ENCODE results near the gene DNAJC3. TPM values are rescaled to one million over a fixed set of nuclear protein-coding genes. Genes with fewer than 3 reads are reported as not detected.
A peak's percentile ranks its signal among the peaks of the same experiment; 100 is the strongest.

DNAJC3 gene
- total RNA-seq, 1 experiment from 2014 or later: 25.7 TPM

GRCh38 chr13:95698047-95698749 is 21.3 kb downstream of the DNAJC3 start:
- no peaks in the 10 kb centered on the region for H3K36me3 ChIP-seq (ENCODE audit: control insufficient read depth, insufficient read depth, low read length)
- in situ Hi-C loops (cut with HindIII; ENCODE audit: low pct_unique_long_range_greater_than_20kb, low sequenced_read_pairs) (no loop called here), intact Hi-C loops (cut with micrococcal nuclease; ENCODE audit: unreplicated experiment) (no loop called here)
- POLR2A ChIA-PET: no interaction called here
- CTCF ChIA-PET: no interaction called here
- H3K9me3 ChIP-seq (ENCODE audit: control insufficient read depth, insufficient read depth, low read depth, low read length): no peaks in the 10 kb centered on the region
- TF ChIP-seq SIN3A (IDR thresholded peaks at IDR 0.05; ENCODE audit: borderline replicate concordance, insufficient read depth, low read depth, low read length) (no peak), CTCF (IDR thresholded peaks at IDR 0.05) (peak; percentile 29; the same call in 1 of the 2 replicates)
- H3K27ac ChIP-seq (ENCODE audit: low read length): no peak overlapping the region
- no peak overlapping the region for H3K4me3 ChIP-seq (ENCODE audit: low read depth in 2 of 2, low read length in 2 of 2)
- no peaks in the 10 kb centered on the region for H3K27me3 ChIP-seq (ENCODE audit: control insufficient read depth, insufficient read depth, low read length)
- H3K4me1 ChIP-seq (ENCODE audit: control insufficient read depth, insufficient read depth, low read length): peaks cover 4% of the 10 kb centered on the region; the same call in 1 of the 2 replicates
- DNase-seq (ENCODE audit: low read depth, low spot score): no peak
- no TSS peak for BruUV-seq (replicated peaks)
- ATAC-seq: 0 out of 2 replicates have a peak, but pooled peaks have one; percentile 38

GRCh38 chr13:95703576-95703975 is 26.6 kb downstream of the DNAJC3 start:
- Histone ChIP-seq H3K4me3 (ENCODE audit: low read depth in 2 of 2, low read length in 2 of 2) (no peak overlapping the region), H3K4me1 (ENCODE audit: control insufficient read depth, insufficient read depth, low read length) (no peaks in the 10 kb centered on the region; the same call in 1 of the 2 replicates), H3K27ac (ENCODE audit: low read length) (no peak overlapping the region), H3K36me3 (ENCODE audit: control insufficient read depth, insufficient read depth, low read length) (no peaks in the 10 kb centered on the region), H3K9me3 (ENCODE audit: control insufficient read depth, insufficient read depth, low read depth, low read length) (no peaks in the 10 kb centered on the region), H3K27me3 (ENCODE audit: control insufficient read depth, insufficient read depth, low read length) (no peaks in the 10 kb centered on the region)
- POLR2A ChIA-PET: no interaction called here
- ATAC-seq (no peak), DNase-seq (ENCODE audit: low read depth, low spot score) (no peak)
- intact Hi-C loops (cut with micrococcal nuclease; ENCODE audit: unreplicated experiment): no loop called here
- CTCF ChIA-PET: interaction anchor here (0.7 kb wide), 1 partner anchor 279 kb away, joined by 4 read pairs; no protein-coding TSS in a partner anchor
- no peak for TF ChIP-seq SIN3A (IDR thresholded peaks at IDR 0.05; ENCODE audit: borderline replicate concordance, insufficient read depth, low read depth, low read length)
- TF ChIP-seq CTCF (IDR thresholded peaks at IDR 0.05): no peak
- TF ChIP-seq REST (IDR thresholded peaks at IDR 0.05; ENCODE audit: insufficient read depth in 1 of 2, low read depth in 2 of 2, low read length in 1 of 2): no peak
- TF ChIP-seq POLR2AphosphoS5 (IDR thresholded peaks at IDR 0.05; ENCODE audit: low read depth, low read length): no peak
- TF ChIP-seq TCF7L2 (IDR thresholded peaks at IDR 0.05; ENCODE audit: low read depth, low read length): no peak
- in situ Hi-C loops (cut with HindIII; ENCODE audit: low pct_unique_long_range_greater_than_20kb, low sequenced_read_pairs): no loop called here
- BruUV-seq (replicated peaks): no TSS peak

Data from Panc1 (cell line).